Gastrocnemius medialis (tissue), 4 donors: Measurements from ENCODE around the gene NDUFB2.
"Not testable (repeated sequence)": the region's sequence is repeated elsewhere in the genome, so short reads cannot be mapped to it uniquely, and the experiment has no call there.

Experiments used
- CTCF ChIP-seq, 5 experiments: fragments of 450-650 bp in 3 of 5; fragments of 200-600 bp in 2 of 5; sonication (generic) in 2 of 5; IDR thresholded peaks in 4 of 5; conservative IDR thresholded peaks in 1 of 5; 1 replicate in 4 of 5; 2 replicates in 1 of 5; pipeline ENCODE4 v1.5.1; 2016 to 2019; ENCODE audit warnings: antibody characterized with exemption in 5 of 5, mild to moderate bottlenecking in 3 of 5, moderate library complexity in 3 of 5
- POLR2A ChIP-seq, 2 donors: fragments of 450-650 bp; IDR thresholded peaks; one replicate each; pipeline ENCODE4 v1.6.1; 2017; ENCODE audit warnings: antibody characterized with exemption in 2 of 2, mild to moderate bottlenecking in 2 of 2, moderate library complexity in 2 of 2

- not testable (repeated sequence) for TF ChIP-seq CTCF (IDR thresholded peaks at IDR 0.05 in 4 of 5, conservative IDR thresholded peaks at IDR 0.05 in 1 of 5); POLR2A (IDR thresholded peaks at IDR 0.05)
Measured at GRCh38 chr7:140676956-140677355, 19.6 kb upstream of the NDUFB2 start.
